Measurements from ENCODE around the gene MTAP.

- TF ChIP-seq CTCF (conservative IDR thresholded peaks at IDR 0.05; ENCODE audit: low read depth, low read length) = no peak
- no peak for TF ChIP-seq EZH2 (IDR thresholded peaks at IDR 0.05; ENCODE audit: low read length, unreplicated experiment)
- no peak for TF ChIP-seq EZH2phosphoT487 (IDR thresholded peaks at IDR 0.05; ENCODE audit: borderline replicate concordance, low read length)
These were observed 38.2 kb downstream of the MTAP start for GRCh38 chr9:21840647-21841046.

Data from PC-3 (cell line).